H1 (cell line): ENCODE data around the gene CPED1. TPM values are rescaled to one million over a fixed set of nuclear protein-coding genes. Genes with fewer than 3 reads are reported as not detected.

Experiments used
- CTCF ChIP-seq, 3 experiments: IDR thresholded peaks; 1 replicate in 2 of 3; 2 replicates in 1 of 3; pipeline versions ENCODE4 v1.5.1 to v1.6.1; 2011; ENCODE audit warnings: low read length in 3 of 3, mild to moderate bottlenecking in 3 of 3, inconsistent platforms in 2 of 3, low read depth in 1 of 3, moderate library complexity in 1 of 3; ENCODE audit not compliant: insufficient read depth in 1 of 3; ENCODE audit errors: control extremely low read depth in 1 of 3
- polyA plus RNA-seq, 7 experiments: library from polyadenylated mRNA; depleted of rRNA in 3 of 7; stranded (reverse) in 5 of 7; unstranded in 2 of 7; fragments of >200 nt in 5 of 7; fragments of 200-250 nt in 2 of 7; gene quantifications; 1 replicate in 5 of 7; 2 replicates in 1 of 7; 4 replicates in 1 of 7; pipeline versions ENCODE4 v1.2.1 to v1.2.3, GENCODE V29; 2011 to 2013; ENCODE audit warnings: missing spikeins in 2 of 7, mixed read lengths in 2 of 7
- total RNA-seq: library from RNA; stranded (reverse); fragmentation: NEBNext Ultra II Directional; extraction: Animal tissue kit (Norgen Biotek cat#: 25700); gene quantifications from 2 replicates; pipeline ENCODE4 v1.2.1, GENCODE V29; 2021

The CPED1 gene
- total and polyA plus RNA-seq, 2 of the 8 experiments (the other 6 are each of a cell fraction or from before 2014, with no cell fraction given): 0.08 to 0.39 TPM

- no peak for TF ChIP-seq CTCF (IDR thresholded peaks at IDR 0.05; ENCODE audit: control extremely low read depth in 1 of 3, insufficient read depth in 1 of 3, low read depth in 1 of 3, low read length in 3 of 3)
Measured at GRCh38 chr7:121331048-121331447, 342.5 kb downstream of the CPED1 start (continued).
